ENCODE measurements around the gene RPLP2.

GRCh38 chr11:809287-810039 is at the start of gene RPLP2:
- TF ChIP-seq CTCF (conservative IDR thresholded peaks at IDR 0.05) = no peak
- no peak for TF ChIP-seq EZH2 (IDR thresholded peaks at IDR 0.05; ENCODE audit: low read depth)
